Measurements from ENCODE around the gene TMEM115. TPM values are rescaled to one million over a fixed set of nuclear protein-coding genes. Genes with fewer than 3 reads are reported as not detected.

Gene TMEM115
- total and polyA plus RNA-seq, 10 of the 15 experiments (the other 5 are each of a cell fraction or from before 2014, with no cell fraction given) = 1.9 to 18.7 (median 13.2) TPM

DNA sequence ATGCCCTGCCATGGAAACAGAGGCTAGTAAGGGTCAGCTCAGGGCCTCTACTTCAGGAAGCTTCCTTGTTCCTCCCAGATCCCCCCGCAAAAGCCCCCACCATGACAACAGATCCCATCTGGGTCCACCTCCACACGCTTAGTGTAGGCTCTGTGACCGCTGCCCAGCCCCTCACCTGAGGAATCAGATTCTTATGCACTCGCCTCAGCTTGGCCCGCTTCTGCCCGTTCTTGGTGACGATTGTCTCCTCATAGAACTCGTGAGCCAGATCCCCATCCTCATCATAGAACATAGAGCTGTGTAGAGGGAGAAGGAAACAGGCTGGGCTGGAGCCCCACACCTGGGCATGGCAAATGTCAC, 33.2 kb downstream of the TMEM115 start (continued):
- TF ChIP-seq CBFB (IDR thresholded peaks at IDR 0.05; ENCODE audit: low read depth) (no peak), CBX3 (IDR thresholded peaks at IDR 0.05; ENCODE audit: borderline replicate concordance, low read depth) (no peak), RB1 (IDR thresholded peaks at IDR 0.05; ENCODE audit: borderline replicate concordance) (no peak), SMAD5 (IDR thresholded peaks at IDR 0.05; ENCODE audit: low read depth) (no peak)

DNA sequence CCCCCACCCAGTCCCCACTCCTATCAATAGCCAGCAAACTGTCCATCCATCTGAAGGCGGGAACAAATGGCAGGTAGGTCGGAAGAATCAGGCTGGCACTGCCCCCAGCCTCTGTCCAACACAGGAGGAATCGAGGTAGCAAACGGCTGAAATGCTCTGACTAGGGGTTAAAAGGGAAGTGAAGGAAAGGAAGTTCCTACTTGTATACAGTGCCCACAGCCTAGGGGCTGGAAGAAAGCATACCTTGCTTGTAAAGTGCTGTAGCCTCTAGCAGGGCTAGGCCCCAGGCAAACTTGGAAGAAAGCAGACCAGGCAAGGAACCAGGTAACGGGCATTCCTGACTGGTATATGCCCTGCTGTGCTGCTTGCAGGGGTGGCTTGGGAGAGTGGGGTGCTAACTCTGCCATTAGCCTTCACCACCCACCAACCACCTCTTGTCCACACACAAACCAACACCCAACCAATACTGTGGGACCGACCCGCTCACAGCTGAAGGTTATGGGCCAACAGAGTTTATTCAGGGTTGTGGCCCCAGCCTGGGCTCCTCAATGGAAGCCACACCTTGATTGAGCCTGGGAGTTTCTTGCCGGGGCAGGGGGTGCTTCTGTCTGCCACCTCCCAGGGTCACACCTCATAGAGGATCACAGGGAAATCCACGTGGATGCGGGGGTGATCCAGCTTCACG, 33.7 kb downstream of the TMEM115 start:
- DNase-seq (ENCODE audit: low read depth, low spot score) = no peak
- ChIA-PET RAD21 (ENCODE audit: unreplicated experiment) (interaction anchor here (2.3 to 3.4 kb wide), 2 partner anchors 11 to 33 kb away, joined by 6 to 21 read pairs; partner anchors contain the start of gene IFRD2), POLR2A (no interaction called here), SMC1A (ENCODE audit: uncharacterized antibody, unreplicated experiment) (no interaction called here), CTCF (interaction anchor here (0.7 to 5.1 kb wide), 6 partner anchors 11 to 123 kb away, joined by 3 to 72 read pairs (median 9); partner anchors contain the start of genes HYAL1, HYAL3, NAA80 and RASSF1)
- H3K9me3 ChIP-seq (replicated peaks; ENCODE audit: control insufficient read depth, insufficient read depth, low read length) = no peaks in the 10 kb centered on the region
- peaks cover 16% of the 10 kb centered on the region for H3K79me2 ChIP-seq (ENCODE audit: control insufficient read depth, insufficient read depth, low read length)
- no peaks in the 10 kb centered on the region for H4K20me1 ChIP-seq (ENCODE audit: control insufficient read depth, insufficient read depth)
- BruUV-seq (replicated peaks) = no TSS peak
- FAIRE-seq = no peak
- WGBS (ENCODE audit: insufficient coverage, insufficient replicate concordance, low lambda C conversion rate, missing lambda C conversion rate) = 75% methylated on average over 11 of the region's 11 CpGs
- intact Hi-C loops (cut with micrococcal nuclease; ENCODE audit: unreplicated experiment) = no loop called here
- in situ Hi-C loops (cut with MboI) = no loop called here
- peaks cover 10 to 12% of the 10 kb centered on the region in 2 experiments for H3K36me3 ChIP-seq (ENCODE audit: control insufficient read depth in 2 of 2, insufficient read depth in 2 of 2, low read length in 1 of 2)
- H3K27me3 ChIP-seq (replicated peaks in 1 of 2; ENCODE audit: control insufficient read depth in 2 of 2, insufficient read depth in 2 of 2, low read length in 1 of 2) = no peaks in the 10 kb centered on the region
- H3K4me1 ChIP-seq (ENCODE audit: control insufficient read depth, insufficient read depth, low read length) = peaks cover 9% of the 10 kb centered on the region
- H3K4me3 ChIP-seq = no peak overlapping the region
- H2AFZ ChIP-seq (ENCODE audit: control insufficient read depth, low read depth, low read length) = no peak overlapping the region
- no peak overlapping the region for H3K4me2 ChIP-seq (ENCODE audit: control insufficient read depth, insufficient read depth)
- no peak overlapping the region for H3K9ac ChIP-seq (ENCODE audit: control insufficient read depth, insufficient read depth, low read length)
- ATAC-seq = no peak
- no peak overlapping the region for H3K27ac ChIP-seq (ENCODE audit: control insufficient read depth, insufficient read depth)
- TF ChIP-seq RUNX3 (IDR thresholded peaks at IDR 0.05; ENCODE audit: low read length) (no peak), SMAD5 (IDR thresholded peaks at IDR 0.05; ENCODE audit: low read depth) (no peak), MLLT1 (IDR thresholded peaks at IDR 0.05) (no peak), ESRRA (IDR thresholded peaks at IDR 0.05; ENCODE audit: low read length) (no peak), BACH1 (IDR thresholded peaks at IDR 0.05; ENCODE audit: borderline replicate concordance) (no peak), WRNIP1 (IDR thresholded peaks at IDR 0.05; ENCODE audit: borderline replicate concordance, low read depth, low read length) (no peak), CHD4 (IDR thresholded peaks at IDR 0.05) (no peak), NFYB (IDR thresholded peaks at IDR 0.05; ENCODE audit: insufficient read depth, low read depth, low read length) (no peak), ASH2L (IDR thresholded peaks at IDR 0.05; ENCODE audit: borderline replicate concordance, low read depth) (no peak), SP1 (IDR thresholded peaks at IDR 0.05; ENCODE audit: low read depth, low read length) (no peak), SKIL (IDR thresholded peaks at IDR 0.05; ENCODE audit: low read depth, poor library complexity, severe bottlenecking) (no peak), TAF1 (IDR thresholded peaks at IDR 0.05; ENCODE audit: borderline replicate concordance, low read depth, low read length) (no peak)
- TF ChIP-seq, protein P1, sequence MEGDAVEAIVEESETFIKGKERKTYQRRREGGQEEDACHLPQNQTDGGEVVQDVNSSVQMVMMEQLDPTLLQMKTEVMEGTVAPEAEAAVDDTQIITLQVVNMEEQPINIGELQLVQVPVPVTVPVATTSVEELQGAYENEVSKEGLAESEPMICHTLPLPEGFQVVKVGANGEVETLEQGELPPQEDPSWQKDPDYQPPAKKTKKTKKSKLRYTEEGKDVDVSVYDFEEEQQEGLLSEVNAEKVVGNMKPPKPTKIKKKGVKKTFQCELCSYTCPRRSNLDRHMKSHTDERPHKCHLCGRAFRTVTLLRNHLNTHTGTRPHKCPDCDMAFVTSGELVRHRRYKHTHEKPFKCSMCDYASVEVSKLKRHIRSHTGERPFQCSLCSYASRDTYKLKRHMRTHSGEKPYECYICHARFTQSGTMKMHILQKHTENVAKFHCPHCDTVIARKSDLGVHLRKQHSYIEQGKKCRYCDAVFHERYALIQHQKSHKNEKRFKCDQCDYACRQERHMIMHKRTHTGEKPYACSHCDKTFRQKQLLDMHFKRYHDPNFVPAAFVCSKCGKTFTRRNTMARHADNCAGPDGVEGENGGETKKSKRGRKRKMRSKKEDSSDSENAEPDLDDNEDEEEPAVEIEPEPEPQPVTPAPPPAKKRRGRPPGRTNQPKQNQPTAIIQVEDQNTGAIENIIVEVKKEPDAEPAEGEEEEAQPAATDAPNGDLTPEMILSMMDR (IDR thresholded peaks at IDR 0.05 in 2 of 3, conservative IDR thresholded peaks at IDR 0.05 in 1 of 3; ENCODE audit: control insufficient read depth in 2 of 3, extremely low read depth in 1 of 3, insufficient read depth in 1 of 3, low read depth in 3 of 3, low read length in 3 of 3) = no peak
- TF ChIP-seq, protein P2, sequence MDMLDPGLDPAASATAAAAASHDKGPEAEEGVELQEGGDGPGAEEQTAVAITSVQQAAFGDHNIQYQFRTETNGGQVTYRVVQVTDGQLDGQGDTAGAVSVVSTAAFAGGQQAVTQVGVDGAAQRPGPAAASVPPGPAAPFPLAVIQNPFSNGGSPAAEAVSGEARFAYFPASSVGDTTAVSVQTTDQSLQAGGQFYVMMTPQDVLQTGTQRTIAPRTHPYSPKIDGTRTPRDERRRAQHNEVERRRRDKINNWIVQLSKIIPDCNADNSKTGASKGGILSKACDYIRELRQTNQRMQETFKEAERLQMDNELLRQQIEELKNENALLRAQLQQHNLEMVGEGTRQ (IDR thresholded peaks at IDR 0.05; ENCODE audit: borderline replicate concordance, low read depth, low read length) = no peak
